SK-N-SH (cell line): Measurements from ENCODE around the gene STK26. TPM values are rescaled to one million over a fixed set of nuclear protein-coding genes. Genes with fewer than 3 reads are reported as not detected.

Experiments used
- CTCF ChIA-PET: fragments of 300-600, 350-600 bp; formaldehyde crosslinking; extraction: SDS; loops from one replicate; lab custom pipeline; 2021; lab: Yijun Ruan, JAX
- POLR2A ChIA-PET: fragments of 350-600 bp; sonication (Branson Sonifier 250); formaldehyde crosslinking; extraction: SDS; loops from one replicate; lab custom pipeline; 2020; ENCODE audit warnings: antibody characterized with exemption, inconsistent platforms; lab: Yijun Ruan, JAX
- DNase-seq: peaks from one replicate; pipeline ENCODE4 v3.0.0; 2012
- H2AFZ ChIP-seq: fragments of 200-600 bp; sonication (generic); 2 replicates; pipeline ENCODE4 v1.8.1; 2016; ENCODE audit warnings: antibody characterized with exemption, mild to moderate bottlenecking, low read depth
- H3F3A ChIP-seq: fragments of 200-600 bp; sonication (generic); replicated peaks from 2 replicates; pipeline ENCODE3; 2016; ENCODE audit warnings: antibody characterized with exemption, mild to moderate bottlenecking; ENCODE audit not compliant: insufficient read depth
- H3K27ac ChIP-seq, 2 experiments: fragments of 200-500 bp in 1 of 2; fragments of 200-600 bp in 1 of 2; sonication (Bioruptor generic) in 1 of 2; sonication (generic), shearing (Covaris generic) in 1 of 2; 2 replicates each; pipeline versions ENCODE4 v1.5.1 to v1.6.1; 2014 to 2016; ENCODE audit warnings: low read depth in 2 of 2, inconsistent platforms in 1 of 2, low read length in 1 of 2, mild to moderate bottlenecking in 1 of 2, mixed read lengths in 1 of 2
- H3K27me3 ChIP-seq: fragments of 200-600 bp; sonication (generic), shearing (Covaris generic); 2 replicates; pipeline ENCODE4 v1.6.1; 2016; ENCODE audit warnings: mixed run types; ENCODE audit not compliant: insufficient read depth
- H3K36me3 ChIP-seq, 2 experiments: fragments of 200-500 bp in 1 of 2; fragments of 200-600 bp in 1 of 2; sonication (Bioruptor generic) in 1 of 2; sonication (generic) in 1 of 2; replicated peaks in 1 of 2; 2 replicates each; pipeline versions ENCODE3 to v1.5.1; 2014 to 2016; ENCODE audit warnings: low read length in 1 of 2, mild to moderate bottlenecking in 1 of 2; ENCODE audit not compliant: insufficient read depth in 2 of 2, control insufficient read depth in 1 of 2
- H3K4me1 ChIP-seq, 2 experiments: fragments of 200-500 bp in 1 of 2; fragments of 200-600 bp in 1 of 2; sonication (Bioruptor generic) in 1 of 2; sonication (generic), shearing (Covaris generic) in 1 of 2; 2 replicates each; pipeline versions ENCODE4 v1.5.1 to v1.6.1; 2014 to 2016; ENCODE audit warnings: low read depth in 1 of 2, low read length in 1 of 2, mixed run types in 1 of 2; ENCODE audit not compliant: insufficient read depth in 2 of 2, control insufficient read depth in 1 of 2
- H3K4me2 ChIP-seq: fragments of 200-600 bp; sonication (generic), shearing (Covaris generic); 2 replicates; pipeline ENCODE4 v1.6.1; 2017; ENCODE audit warnings: mixed run types
- H3K4me3 ChIP-seq, 2 experiments: fragments of 200-500 bp in 1 of 2; fragments of 200-600 bp in 1 of 2; sonication (Bioruptor generic) in 1 of 2; sonication (generic), shearing (Covaris generic) in 1 of 2; 2 replicates each; pipeline versions ENCODE4 v1.5.1 to v1.8.1; 2014 to 2016; ENCODE audit warnings: low read depth in 2 of 2, inconsistent platforms in 1 of 2, low read length in 1 of 2, mild to moderate bottlenecking in 1 of 2, mixed read lengths in 1 of 2, moderate library complexity in 1 of 2
- H3K79me2 ChIP-seq: fragments of 200-600 bp; sonication (generic); 2 replicates; pipeline ENCODE4 v1.8.1; 2017; ENCODE audit warnings: mild to moderate bottlenecking; ENCODE audit not compliant: insufficient read depth
- H3K9ac ChIP-seq: fragments of 200-600 bp; sonication (generic); 2 replicates; pipeline ENCODE4 v1.6.1; 2017; ENCODE audit warnings: mixed run types
- H3K9me2 ChIP-seq: fragments of 200-600 bp; sonication (generic); 2 replicates; pipeline ENCODE4 v1.6.1; 2017; ENCODE audit warnings: mixed run types
- H3K9me3 ChIP-seq: fragments of 200-600 bp; sonication (generic); 2 replicates; pipeline ENCODE4 v1.6.1; 2017; ENCODE audit warnings: mixed run types, mild to moderate bottlenecking, moderate library complexity
- H4K20me1 ChIP-seq: fragments of 200-600 bp; sonication (generic); 2 replicates; pipeline ENCODE4 v1.6.1; 2017; ENCODE audit warnings: mild to moderate bottlenecking, mixed run types; ENCODE audit not compliant: insufficient read depth
- CHD2 ChIP-seq: fragments of 150-350 bp; IDR thresholded peaks from 2 replicates; pipeline ENCODE4 v1.6.1; 2018; ENCODE audit warnings: low read length; ENCODE audit not compliant: partially characterized antibody
- CTCF ChIP-seq: fragments of 200-600 bp; sonication (generic); IDR thresholded peaks from 2 replicates; pipeline ENCODE4 v1.6.1; 2017; ENCODE audit warnings: antibody characterized with exemption, mild to moderate bottlenecking, moderate library complexity
- EP300 ChIP-seq, 2 experiments: IDR thresholded peaks; 2 replicates each; pipeline versions ENCODE4 v1.4.0 to v1.6.1; 2012; ENCODE audit warnings: borderline replicate concordance in 1 of 2, low read depth in 1 of 2, low read length in 1 of 2
- FOSL2 ChIP-seq: IDR thresholded peaks from 2 replicates; pipeline ENCODE4 v1.4.0; 2012; ENCODE audit warnings: low read depth, mild to moderate bottlenecking, moderate library complexity, borderline replicate concordance
- GATA2 ChIP-seq: sonication (generic); formaldehyde crosslinking; IDR thresholded peaks from 2 replicates; pipeline ENCODE4 v1.5.0; 2020; ENCODE audit warnings: mild to moderate bottlenecking, missing genetic modification reagents
- JUND ChIP-seq: IDR thresholded peaks from 2 replicates; pipeline ENCODE4 v1.4.0; 2012
- MEF2A ChIP-seq: IDR thresholded peaks from 2 replicates; pipeline ENCODE4 v1.4.0; 2012; ENCODE audit warnings: low read depth, borderline replicate concordance
- MXI1 ChIP-seq: IDR thresholded peaks from 2 replicates; pipeline ENCODE4 v1.6.1; 2012; ENCODE audit warnings: mild to moderate bottlenecking, low read depth, low read length, improper control_type of control experiment
- NFIC ChIP-seq: IDR thresholded peaks from 2 replicates; pipeline ENCODE4 v1.4.0; 2012; ENCODE audit warnings: borderline replicate concordance
- NRF1 ChIP-seq: IDR thresholded peaks from 2 replicates; pipeline ENCODE4 v1.6.1; 2012; ENCODE audit warnings: low read depth, mild to moderate bottlenecking, low read length
- PBX3 ChIP-seq: IDR thresholded peaks from 2 replicates; pipeline ENCODE4; 2012
- RCOR1 ChIP-seq: fragments of 150-350 bp; IDR thresholded peaks from 2 replicates; pipeline ENCODE4 v1.6.1; 2017; ENCODE audit warnings: antibody characterized with exemption, low read length
- TCF12 ChIP-seq: IDR thresholded peaks from 2 replicates; pipeline ENCODE4 v1.4.0; 2012
- WGBS: methylation state at CpG from one replicate; pipeline ENCODE4 v1.1.6; 2017; ENCODE audit warnings: low lambda C conversion rate; 5-methylcytosine and 5-hydroxymethylcytosine counted together
- polyA plus RNA-seq, 3 experiments: library from polyadenylated mRNA; depleted of rRNA; stranded (reverse); fragments of >200 nt; gene quantifications; 2 replicates each; pipeline ENCODE4 v1.2.3, GENCODE V29; 2012
- TF ChIP-seq, protein P1 (sequence below): IDR thresholded peaks from 2 replicates; pipeline ENCODE4 v1.4.0; 2012; ENCODE audit warnings: low read depth

The STK26 gene
- polyA plus RNA-seq, 1 of the 3 experiments (the other 2 are of a cell fraction) = 3.5 TPM

- no peaks in the 10 kb centered on the region for H3K36me3 ChIP-seq
- H3K4me2 ChIP-seq = no peak overlapping the region
- 50% methylated on average over 2 of the region's 2 CpGs for WGBS
- H3K9me2 ChIP-seq = no peaks in the 10 kb centered on the region
- H3K4me1 ChIP-seq = no peaks in the 10 kb centered on the region
- no peaks in the 10 kb centered on the region; the same call in 1 of the 2 replicates for H3K27me3 ChIP-seq
- DNase-seq = no peak
- no peak for TF ChIP-seq FOSL2
- no peak for TF ChIP-seq MXI1
- no peak for TF ChIP-seq EP300 (IDR thresholded peaks at IDR 0.05; ENCODE audit: borderline replicate concordance in 1 of 2, low read depth in 1 of 2, low read length in 1 of 2)
- no peak for TF ChIP-seq MEF2A
- TF ChIP-seq CTCF = no peak
- no peak for TF ChIP-seq TCF12
- TF ChIP-seq CHD2 = no peak
- TF ChIP-seq GATA2 (CRISPR knock-in tag) = no peak
- no peak for TF ChIP-seq RCOR1
- TF ChIP-seq, all 33 proteins: peak for 0
- no peaks in the 10 kb centered on the region for H4K20me1 ChIP-seq
- no peaks in the 10 kb centered on the region for H3K79me2 ChIP-seq
- no peak overlapping the region for H3K4me3 ChIP-seq
- no peak overlapping the region for H2AFZ ChIP-seq
- H3K9ac ChIP-seq = no peak overlapping the region
- H3F3A ChIP-seq = no peaks in the 10 kb centered on the region
- CTCF ChIA-PET = interaction anchor here (0.6 to 2.6 kb wide), 2 partner anchors 12 to 204 kb away, joined by 4 to 12 read pairs; no protein-coding TSS in a partner anchor
- no peaks in the 10 kb centered on the region for H3K9me3 ChIP-seq
- POLR2A ChIA-PET = no interaction called here
- H3K27ac ChIP-seq = no peak overlapping the region
Observed at GRCh38 chrX:132058975-132059374, 35.9 kb downstream of the STK26 start.

DNA sequence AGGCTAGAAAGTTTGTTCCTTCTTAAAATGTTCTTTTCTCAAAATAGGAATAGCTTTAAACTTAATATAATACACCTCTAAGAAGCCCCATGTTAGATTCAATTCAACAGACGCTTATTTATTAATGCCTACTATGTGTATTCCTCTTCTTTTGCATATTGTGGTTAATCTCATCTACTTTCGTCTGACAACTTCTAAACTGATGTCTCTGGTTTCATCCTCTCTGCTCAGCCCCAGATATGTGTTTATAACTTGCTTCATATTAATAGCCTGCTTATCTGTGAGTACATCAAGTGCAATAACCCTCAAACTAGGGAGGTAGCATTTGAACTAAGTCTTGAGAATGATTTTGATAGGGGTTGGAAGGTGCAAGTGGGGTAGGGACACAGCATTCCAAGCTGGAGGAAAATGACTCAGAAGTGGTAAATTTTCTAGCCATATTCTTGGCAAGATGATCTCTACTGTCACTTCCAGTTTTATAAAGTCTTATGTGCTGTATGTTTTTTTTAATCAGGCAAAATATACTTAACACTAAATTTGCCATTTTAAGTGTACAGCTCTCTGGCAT, 37.0 kb downstream of the STK26 start:
- H3F3A ChIP-seq = no peaks in the 10 kb centered on the region
- CTCF ChIA-PET = interaction anchor here (2.6 kb wide), 1 partner anchor 11 kb away, joined by 12 read pairs; no protein-coding TSS in a partner anchor
- no peaks in the 10 kb centered on the region; the same call in 1 of the 2 replicates for H3K27me3 ChIP-seq
- H2AFZ ChIP-seq = peak overlapping the region; percentile 4; the same call in 1 of the 2 replicates
- TF ChIP-seq NFIC = peak; percentile 59
- TF ChIP-seq, protein P1, sequence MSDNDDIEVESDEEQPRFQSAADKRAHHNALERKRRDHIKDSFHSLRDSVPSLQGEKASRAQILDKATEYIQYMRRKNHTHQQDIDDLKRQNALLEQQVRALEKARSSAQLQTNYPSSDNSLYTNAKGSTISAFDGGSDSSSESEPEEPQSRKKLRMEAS = no peak
- TF ChIP-seq PBX3 = peak; percentile 64
- TF ChIP-seq FOSL2 = peak; percentile 15; the same call in 1 of the 2 replicates
- no peak for TF ChIP-seq NRF1
- peak; percentile 31; the same call in 1 of the 2 replicates for TF ChIP-seq JUND
- no peak overlapping the region for H3K27ac ChIP-seq
- no peaks in the 10 kb centered on the region for H3K36me3 ChIP-seq
- no peak overlapping the region for H3K4me2 ChIP-seq
- H4K20me1 ChIP-seq = no peaks in the 10 kb centered on the region
- DNase-seq = no peak
- H3K4me3 ChIP-seq = no peak overlapping the region
- POLR2A ChIA-PET = no interaction called here
- H3K9ac ChIP-seq = no peak overlapping the region
- no peaks in the 10 kb centered on the region for H3K9me2 ChIP-seq
- no peaks in the 10 kb centered on the region for H3K4me1 ChIP-seq
- no peaks in the 10 kb centered on the region for H3K79me2 ChIP-seq
- no peaks in the 10 kb centered on the region for H3K9me3 ChIP-seq
- 21% methylated on average over 2 of the region's 2 CpGs for WGBS
